H54 (cell line): ENCODE data around the gene IFNGR1.
"Not testable (repeated sequence)": the region's sequence is repeated elsewhere in the genome, so short reads cannot be mapped to it uniquely, and the experiment has no call there.

Experiments used
- DNase-seq: peaks from one replicate; pipeline ENCODE4 v3.0.0; 2011; ENCODE audit warnings: low spot score, mixed read lengths; ENCODE audit not compliant: insufficient read length
- FAIRE-seq: peaks from 3 replicates; lab custom pipeline; 2011; peaks lifted over from hg19 to GRCh38; lab: Jason Lieb, UNC
- POLR2A ChIP-seq: IDR thresholded peaks from 2 replicates; pipeline ENCODE4 v1.6.1; 2011; ENCODE audit warnings: low read depth, mild to moderate bottlenecking, low read length

IFNGR1 gene

DNA sequence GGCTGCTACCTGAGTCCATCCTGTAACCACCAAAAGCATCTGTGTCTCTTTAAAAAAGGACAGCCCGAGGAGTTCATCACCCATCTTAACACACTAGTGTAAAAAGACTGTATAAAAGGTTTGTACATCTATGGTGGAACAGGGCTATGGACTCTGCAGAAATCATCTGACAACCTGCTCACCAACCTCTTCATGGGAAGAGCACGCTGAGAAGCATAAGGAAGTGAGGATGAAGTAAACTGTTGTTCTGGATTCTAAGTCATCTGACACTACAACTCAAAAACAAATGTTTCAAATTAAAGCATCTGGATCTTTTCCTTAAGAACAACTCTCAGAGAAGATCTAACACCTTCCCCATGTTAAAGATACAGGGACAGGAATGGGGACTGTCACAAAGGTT lies 5.4 kb downstream of the IFNGR1 start:
- FAIRE-seq = no peak
- no peak for DNase-seq
- no peak for TF ChIP-seq POLR2A

DNA sequence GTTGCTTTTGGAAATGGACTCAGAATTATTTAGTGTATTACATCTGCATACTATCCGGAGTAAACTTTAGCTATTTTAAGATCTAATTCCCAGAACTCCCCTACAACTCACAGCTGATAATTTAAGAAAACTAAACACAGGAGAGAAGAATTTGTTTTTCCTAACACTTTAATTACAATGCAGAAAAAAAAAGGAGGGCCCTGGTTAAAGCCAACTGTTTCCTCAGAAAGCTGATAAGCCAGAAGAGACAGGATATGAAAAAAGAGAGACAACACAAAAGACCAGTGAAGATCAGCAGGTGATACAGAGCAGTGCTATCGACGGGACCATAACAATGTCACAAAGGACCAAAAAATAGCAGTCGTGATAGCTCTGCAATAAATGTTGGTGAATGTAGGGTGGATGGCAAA lies 5.8 kb downstream of the IFNGR1 start:
- no peak for TF ChIP-seq POLR2A
- no peak for DNase-seq
- FAIRE-seq = no peak

DNA sequence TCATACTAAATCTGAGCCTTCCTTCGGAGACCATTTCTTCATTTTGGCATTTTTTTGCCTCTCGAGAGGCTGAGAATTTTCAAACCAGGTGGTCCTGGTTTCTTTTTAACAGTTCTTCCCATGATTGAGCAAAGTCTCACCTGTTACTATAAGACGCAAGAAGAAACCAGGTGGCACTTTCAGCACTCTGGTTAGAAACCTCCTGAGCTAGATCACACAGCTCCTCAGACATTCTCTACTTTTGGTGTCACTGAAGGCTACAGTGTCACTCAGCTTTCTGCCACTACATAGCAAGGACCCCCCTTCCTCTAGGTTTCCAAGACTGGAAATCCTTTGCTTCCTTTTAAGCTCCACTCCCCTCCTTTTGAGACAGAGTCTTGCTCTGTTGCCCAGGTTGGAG lies 7.3 kb downstream of the IFNGR1 start:
- DNase-seq (no peak), FAIRE-seq (no peak)
- no peak for TF ChIP-seq POLR2A

DNA sequence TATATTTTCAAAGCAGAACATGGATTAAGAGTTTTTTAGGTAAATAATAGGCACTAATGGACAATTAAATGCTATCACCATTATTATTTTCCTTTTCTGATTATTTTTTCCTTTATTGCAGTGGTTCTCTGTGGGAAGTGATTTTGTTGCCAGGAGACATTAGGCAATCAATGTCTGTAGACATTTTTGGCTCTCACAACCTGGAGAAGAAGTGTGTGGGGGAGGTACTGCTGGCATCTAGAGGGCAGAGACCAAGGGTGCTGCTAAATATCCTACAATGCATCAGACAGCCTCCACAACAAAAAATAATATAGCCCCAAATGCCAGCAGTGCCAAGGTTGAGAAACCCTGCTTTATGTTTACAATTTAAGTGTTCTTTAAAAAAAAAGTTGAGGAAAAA lies 8.3 kb downstream of the IFNGR1 start:
- FAIRE-seq (no peak), DNase-seq (no peak)
- no peak for TF ChIP-seq POLR2A

DNA sequence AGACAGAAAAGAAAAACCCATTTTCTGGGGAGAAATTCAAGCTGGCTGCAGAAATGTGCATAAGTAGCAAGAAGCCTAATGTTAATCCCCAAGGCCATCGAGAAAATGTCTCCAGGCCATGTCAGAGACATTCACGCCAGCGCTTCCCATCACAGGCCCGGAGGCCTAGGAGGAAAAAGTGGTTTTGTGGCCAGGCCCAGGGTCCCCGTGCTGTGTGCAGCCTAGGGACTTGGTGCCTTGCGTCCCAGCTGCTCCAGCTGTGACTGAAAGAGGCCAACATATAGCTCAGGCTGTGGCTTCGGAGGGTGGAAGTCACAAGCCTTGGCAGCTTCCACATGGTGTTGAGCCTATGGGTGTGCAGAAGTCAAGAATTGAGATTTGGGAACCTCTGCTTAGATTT lies 10.9 kb downstream of the IFNGR1 start:
- DNase-seq = no peak
- FAIRE-seq = no peak
- no peak for TF ChIP-seq POLR2A

DNA sequence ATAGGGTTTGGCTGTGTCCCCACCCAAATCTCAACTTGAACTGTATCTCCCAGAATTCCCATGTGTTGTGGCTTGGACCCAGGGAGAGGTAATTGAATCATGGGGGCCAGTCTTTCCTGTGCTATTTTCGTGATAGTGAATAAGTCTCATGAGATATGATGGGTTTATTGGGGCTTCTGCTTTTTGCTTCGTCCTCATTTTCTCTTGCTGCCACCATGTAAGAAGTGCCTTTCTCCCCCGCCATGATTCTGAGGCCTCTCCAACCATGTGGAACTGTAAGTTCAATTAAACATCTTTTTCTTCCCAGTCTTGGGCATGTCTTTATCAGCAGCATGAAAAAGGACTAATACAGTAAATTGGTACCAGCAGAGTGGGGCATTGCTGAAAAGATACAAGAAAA lies 11.7 kb downstream of the IFNGR1 start:
- not testable (repeated sequence) for FAIRE-seq, DNase-seq

DNA sequence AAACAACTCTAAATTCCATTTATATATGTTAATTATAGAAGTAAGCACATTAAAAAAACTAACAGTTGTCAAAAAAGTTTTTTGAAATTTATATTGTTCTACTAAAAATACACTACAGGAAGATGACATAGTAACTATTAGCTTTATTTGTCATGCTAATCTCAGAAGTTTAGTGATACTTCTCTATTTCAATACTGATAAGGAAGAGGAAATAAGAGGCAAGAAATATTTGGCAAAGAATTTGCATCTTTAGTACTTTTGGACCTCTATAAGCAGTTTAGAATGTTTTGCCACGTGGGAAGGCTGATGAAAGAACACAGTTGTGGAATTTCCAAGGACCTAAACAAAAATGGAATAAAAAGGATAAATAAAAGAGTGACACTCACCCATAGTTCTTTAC lies 12.6 kb downstream of the IFNGR1 start:
- DNase-seq = no peak
- no peak for TF ChIP-seq POLR2A
- no peak for FAIRE-seq

DNA sequence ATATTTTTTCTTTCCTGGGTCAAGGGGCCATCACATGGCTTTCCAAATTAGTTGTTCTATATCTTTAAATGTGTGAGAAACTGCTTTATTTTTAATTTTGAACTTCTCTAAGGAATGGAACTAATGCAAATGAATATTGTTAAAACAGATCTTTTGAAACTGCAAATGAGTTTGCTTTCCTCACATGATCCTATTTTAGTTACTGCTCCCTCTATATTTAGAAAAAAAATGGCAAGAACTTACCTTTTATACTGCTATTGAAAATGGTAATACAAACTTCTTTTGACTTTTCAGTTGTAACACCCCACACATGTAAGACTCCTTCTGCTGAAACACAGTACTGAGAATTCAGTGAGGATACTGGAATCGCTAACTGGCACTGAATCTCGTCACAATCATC lies 15.9 kb downstream of the IFNGR1 start:
- no peak for TF ChIP-seq POLR2A
- DNase-seq = no peak
- FAIRE-seq = no peak

DNA sequence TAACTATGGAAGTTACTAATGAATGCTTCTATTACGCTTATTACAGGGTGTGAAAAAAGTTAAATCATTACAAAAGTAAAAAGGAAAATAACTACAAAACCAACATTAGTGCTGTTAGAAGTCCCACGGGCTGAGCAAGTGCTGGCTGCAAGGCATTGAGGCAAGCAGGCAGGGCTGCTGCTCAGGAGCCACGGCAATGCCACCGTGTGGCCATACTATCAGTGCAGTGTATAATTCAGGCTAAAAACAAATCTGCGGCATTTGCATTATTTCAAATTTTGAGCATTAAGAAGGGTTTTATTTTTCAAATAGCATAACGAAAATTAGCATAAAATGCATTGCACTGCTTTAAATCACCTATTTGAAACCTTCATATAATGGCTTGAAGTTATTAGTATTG lies 17.1 kb downstream of the IFNGR1 start:
- TF ChIP-seq POLR2A = no peak
- no peak for DNase-seq
- no peak for FAIRE-seq

DNA sequence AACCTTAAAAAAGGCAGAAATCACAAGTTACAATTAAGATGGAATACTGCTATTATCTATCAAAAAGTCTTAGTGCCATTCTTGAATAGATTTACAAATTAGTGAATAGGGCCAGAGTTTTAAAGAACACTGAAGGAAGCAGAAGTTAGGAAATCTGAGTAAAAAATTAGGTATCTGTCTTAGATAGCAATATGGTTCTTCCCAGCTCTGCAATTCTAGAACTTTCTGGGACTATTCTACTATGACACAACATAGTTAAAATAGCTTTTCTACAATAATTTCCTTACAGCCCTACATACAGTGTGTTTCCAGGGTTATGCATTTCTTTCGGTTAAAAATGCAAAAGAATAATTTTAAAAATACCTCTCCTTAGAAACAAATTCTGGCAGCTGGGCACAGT lies 18.2 kb downstream of the IFNGR1 start:
- no peak for TF ChIP-seq POLR2A
- no peak for DNase-seq
- no peak for FAIRE-seq

DNA sequence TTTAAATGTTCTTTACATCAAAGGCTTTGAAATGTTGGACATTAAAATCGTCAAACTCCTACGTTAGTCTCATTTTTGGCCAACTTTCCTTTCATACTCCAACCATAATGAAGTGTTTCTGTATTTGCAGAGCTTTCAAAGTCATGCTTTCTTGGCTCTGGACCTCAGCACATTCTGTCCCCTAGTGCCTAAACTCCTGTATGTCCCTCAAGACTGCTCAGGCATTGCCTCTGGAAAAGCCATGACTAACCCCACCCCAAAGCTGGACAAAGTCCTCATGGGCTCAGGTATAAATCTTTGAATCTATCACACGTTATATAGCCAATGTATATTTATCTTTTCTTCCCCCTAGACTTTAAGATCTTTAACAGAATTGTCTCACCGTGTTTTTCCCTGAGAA lies 18.9 kb downstream of the IFNGR1 start:
- DNase-seq (no peak), FAIRE-seq (no peak)
- TF ChIP-seq POLR2A = no peak

DNA sequence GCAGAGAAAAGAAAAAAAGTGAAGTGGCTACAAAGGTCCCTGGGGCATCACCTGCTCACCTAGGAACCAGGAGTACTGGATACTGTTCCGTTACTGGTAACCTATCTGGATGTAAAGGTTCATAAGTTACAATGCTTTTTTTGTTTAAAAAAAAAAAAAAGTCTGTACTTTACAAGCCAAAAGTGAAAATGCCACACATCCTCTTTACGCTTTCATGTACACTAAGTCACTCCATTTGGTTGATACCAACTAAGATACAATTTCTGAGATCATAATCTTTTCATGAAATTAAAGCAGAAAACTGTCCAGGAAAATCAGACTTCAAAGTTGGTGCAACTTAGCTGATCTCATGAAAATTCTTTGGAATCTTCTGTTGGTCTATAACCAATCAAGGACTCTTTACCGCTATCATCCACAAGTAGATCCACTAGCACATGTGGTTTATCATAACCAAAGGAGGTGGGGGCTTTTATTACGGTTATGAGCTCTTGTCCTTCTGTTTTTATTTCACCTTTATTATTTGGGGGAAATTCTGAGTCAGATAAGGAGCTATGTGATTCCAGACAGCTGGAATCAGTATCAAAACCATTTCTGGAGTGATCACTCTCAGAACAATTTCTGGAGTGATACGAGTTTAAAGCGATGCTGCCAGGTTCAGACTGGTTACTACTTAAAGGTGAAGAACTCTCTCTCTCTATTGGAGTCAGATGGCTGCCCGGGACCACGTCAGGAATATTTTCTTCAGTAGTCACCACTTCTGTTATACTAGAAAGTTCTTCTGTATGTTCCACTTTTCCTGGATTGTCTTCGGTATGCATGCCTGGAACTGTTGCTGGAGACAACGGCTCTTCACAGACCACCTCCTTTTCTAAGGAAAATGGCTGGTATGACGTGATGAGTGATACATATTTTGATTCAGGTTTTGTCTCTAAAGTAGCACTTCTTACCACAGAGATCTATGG lies 21.2 kb downstream of the IFNGR1 start:
- no peak for DNase-seq
- no peak for FAIRE-seq
- no peak for TF ChIP-seq POLR2A

DNA sequence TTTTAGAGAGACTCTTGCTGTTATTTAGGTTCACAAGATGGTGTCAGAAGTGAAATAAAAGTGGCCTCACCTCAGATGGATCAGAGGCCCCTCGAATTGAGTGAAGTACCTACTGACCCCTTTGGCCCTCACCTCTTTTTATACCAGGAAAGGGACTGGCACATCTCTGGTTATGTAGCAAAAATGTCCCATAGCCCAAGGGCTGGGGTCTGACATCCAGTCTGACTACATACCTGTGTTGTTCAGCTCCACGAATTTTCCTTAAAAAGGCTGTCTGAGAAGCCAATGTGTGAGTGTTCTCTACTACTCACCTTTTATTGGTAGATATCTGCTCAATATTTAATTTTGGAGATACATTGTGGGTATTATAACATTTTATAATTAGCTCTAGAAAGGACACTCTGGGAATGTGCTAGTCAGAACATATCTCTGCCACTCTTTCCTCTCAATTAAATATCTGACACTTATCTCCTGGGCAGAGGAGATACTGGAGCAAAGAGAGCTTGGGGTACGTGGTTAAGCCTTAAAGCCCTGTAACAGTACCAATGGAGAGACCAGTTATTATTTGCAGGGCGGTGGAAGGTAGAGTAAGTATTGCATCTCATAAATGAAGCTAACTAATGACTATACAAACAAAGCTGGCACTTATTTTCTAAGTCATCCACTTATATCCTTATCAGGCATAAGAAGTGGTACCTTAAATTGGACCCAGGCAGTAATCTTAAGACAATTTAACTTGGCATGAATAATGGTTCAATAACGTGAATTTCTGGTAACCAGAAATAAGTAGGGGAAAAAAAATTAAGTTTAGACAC lies 25.7 kb downstream of the IFNGR1 start:
- no peak for FAIRE-seq
- no peak for DNase-seq
- no peak for TF ChIP-seq POLR2A

DNA sequence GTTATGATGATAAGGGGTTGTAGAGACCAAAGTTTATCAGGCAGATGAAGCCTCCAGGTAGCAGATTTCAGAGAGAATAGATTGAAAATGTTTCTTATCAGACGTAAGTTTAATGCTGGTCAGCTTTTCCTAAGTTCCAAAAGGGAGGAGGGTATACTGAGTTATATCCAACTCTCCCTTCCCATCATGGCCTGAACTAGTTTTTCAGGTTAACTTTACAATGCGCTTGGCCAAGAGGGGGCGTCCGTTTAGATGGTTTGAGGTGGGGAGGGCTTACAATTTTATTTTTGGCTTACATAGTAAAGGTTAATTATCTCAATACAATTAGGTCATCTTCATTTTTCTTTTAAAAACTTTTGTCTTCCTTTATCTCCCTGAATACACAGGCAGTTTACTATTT lies 26.4 kb downstream of the IFNGR1 start:
- no peak for FAIRE-seq
- no peak for DNase-seq
- no peak for TF ChIP-seq POLR2A
